ENCODE measurements around the gene IQCK.

Gene IQCK

GRCh38 chr16:19907161-19907992 is 189.3 kb downstream of the IQCK start (continued):
- TF ChIP-seq, protein P1, sequence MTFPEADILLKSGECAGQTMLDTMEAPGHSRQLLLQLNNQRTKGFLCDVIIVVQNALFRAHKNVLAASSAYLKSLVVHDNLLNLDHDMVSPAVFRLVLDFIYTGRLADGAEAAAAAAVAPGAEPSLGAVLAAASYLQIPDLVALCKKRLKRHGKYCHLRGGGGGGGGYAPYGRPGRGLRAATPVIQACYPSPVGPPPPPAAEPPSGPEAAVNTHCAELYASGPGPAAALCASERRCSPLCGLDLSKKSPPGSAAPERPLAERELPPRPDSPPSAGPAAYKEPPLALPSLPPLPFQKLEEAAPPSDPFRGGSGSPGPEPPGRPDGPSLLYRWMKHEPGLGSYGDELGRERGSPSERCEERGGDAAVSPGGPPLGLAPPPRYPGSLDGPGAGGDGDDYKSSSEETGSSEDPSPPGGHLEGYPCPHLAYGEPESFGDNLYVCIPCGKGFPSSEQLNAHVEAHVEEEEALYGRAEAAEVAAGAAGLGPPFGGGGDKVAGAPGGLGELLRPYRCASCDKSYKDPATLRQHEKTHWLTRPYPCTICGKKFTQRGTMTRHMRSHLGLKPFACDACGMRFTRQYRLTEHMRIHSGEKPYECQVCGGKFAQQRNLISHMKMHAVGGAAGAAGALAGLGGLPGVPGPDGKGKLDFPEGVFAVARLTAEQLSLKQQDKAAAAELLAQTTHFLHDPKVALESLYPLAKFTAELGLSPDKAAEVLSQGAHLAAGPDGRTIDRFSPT (tag by site-specific recombination; IDR thresholded peaks at IDR 0.05) = no peak
- TF ChIP-seq ZSCAN23 (tag by site-specific recombination; IDR thresholded peaks at IDR 0.05) = no peak
- TF ChIP-seq ZNF132 (tag by site-specific recombination; IDR thresholded peaks at IDR 0.05; ENCODE audit: borderline replicate concordance) = no peak
- TF ChIP-seq EGR2 (tag by site-specific recombination; IDR thresholded peaks at IDR 0.05; ENCODE audit: low read depth) = no peak
- TF ChIP-seq ZNF501 (tag by site-specific recombination; IDR thresholded peaks at IDR 0.05) = no peak
- TF ChIP-seq ZNF157 (tag by site-specific recombination; IDR thresholded peaks at IDR 0.05) = no peak
- TF ChIP-seq ZNF426 (tag by site-specific recombination; IDR thresholded peaks at IDR 0.05) = no peak
- TF ChIP-seq TCF7L2 (IDR thresholded peaks at IDR 0.05; ENCODE audit: borderline replicate concordance, low read depth, low read length) = no peak
- TF ChIP-seq, protein P2, sequence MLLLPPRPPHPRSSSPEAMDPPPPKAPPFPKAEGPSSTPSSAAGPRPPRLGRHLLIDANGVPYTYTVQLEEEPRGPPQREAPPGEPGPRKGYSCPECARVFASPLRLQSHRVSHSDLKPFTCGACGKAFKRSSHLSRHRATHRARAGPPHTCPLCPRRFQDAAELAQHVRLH (tag by site-specific recombination; IDR thresholded peaks at IDR 0.05) = no peak
- TF ChIP-seq ZNF654 (tag by site-specific recombination; IDR thresholded peaks at IDR 0.05; ENCODE audit: low read depth) = peak; percentile 95
- TF ChIP-seq, protein P3, sequence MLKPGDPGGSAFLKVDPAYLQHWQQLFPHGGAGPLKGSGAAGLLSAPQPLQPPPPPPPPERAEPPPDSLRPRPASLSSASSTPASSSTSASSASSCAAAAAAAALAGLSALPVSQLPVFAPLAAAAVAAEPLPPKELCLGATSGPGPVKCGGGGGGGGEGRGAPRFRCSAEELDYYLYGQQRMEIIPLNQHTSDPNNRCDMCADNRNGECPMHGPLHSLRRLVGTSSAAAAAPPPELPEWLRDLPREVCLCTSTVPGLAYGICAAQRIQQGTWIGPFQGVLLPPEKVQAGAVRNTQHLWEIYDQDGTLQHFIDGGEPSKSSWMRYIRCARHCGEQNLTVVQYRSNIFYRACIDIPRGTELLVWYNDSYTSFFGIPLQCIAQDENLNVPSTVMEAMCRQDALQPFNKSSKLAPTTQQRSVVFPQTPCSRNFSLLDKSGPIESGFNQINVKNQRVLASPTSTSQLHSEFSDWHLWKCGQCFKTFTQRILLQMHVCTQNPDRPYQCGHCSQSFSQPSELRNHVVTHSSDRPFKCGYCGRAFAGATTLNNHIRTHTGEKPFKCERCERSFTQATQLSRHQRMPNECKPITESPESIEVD (tag by site-specific recombination; IDR thresholded peaks at IDR 0.05) = no peak
- TF ChIP-seq KLF10 (tag by site-specific recombination; IDR thresholded peaks at IDR 0.05) = no peak
- TF ChIP-seq ZNF211 (tag by site-specific recombination; IDR thresholded peaks at IDR 0.05; ENCODE audit: low read depth) = no peak
- TF ChIP-seq KLF1 (tag by site-specific recombination; IDR thresholded peaks at IDR 0.05) = no peak
- TF ChIP-seq BCL11B (tag by site-specific recombination; IDR thresholded peaks at IDR 0.05; ENCODE audit: low read depth) = no peak
- no peak for TF ChIP-seq ZNF10 (tag by site-specific recombination; IDR thresholded peaks at IDR 0.05)
- TF ChIP-seq ZSCAN4 (tag by site-specific recombination; IDR thresholded peaks at IDR 0.05) = no peak
- TF ChIP-seq ZBTB7A (tag by site-specific recombination; IDR thresholded peaks at IDR 0.05; ENCODE audit: low read depth) = no peak
- TF ChIP-seq ZNF76 (tag by site-specific recombination; IDR thresholded peaks at IDR 0.05; ENCODE audit: borderline replicate concordance, low read depth) = no peak
- TF ChIP-seq ZNF26 (tag by site-specific recombination; IDR thresholded peaks at IDR 0.05) = no peak
- TF ChIP-seq ZNF335 (tag by site-specific recombination; conservative IDR thresholded peaks at IDR 0.05) = no peak
- no peak for TF ChIP-seq ZNF404 (tag by site-specific recombination; IDR thresholded peaks at IDR 0.05)

All from HEK293 (cell line).